Central memory CD4-positive, alpha-beta T cell (primary cell): ENCODE results near the gene DNAH9.

Experiments
- DNase-seq: peaks from one replicate; pipeline ENCODE4 v3.0.0; 2022

DNAH9 gene

DNA sequence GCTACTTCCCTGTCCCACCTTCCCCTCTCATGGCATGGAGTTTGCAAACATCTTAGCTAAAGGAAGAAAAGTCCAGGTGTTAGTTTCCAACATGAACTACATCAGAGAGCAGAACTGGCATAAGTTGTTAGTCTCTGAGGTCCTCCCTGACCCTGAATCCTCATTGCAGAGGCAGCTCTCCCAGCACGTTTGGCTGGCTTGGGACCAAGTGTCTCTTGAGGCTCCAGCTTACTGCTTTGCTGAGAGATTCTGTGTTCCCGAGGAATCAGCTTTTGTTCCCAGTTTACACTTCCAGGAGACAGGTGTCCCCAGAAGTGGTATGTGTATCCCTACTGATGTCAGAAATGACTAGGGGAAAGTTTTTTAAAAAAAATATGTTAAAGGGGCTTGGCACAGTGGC lies 14.7 kb downstream of the DNAH9 start:
- DNase-seq: no peak

DNA sequence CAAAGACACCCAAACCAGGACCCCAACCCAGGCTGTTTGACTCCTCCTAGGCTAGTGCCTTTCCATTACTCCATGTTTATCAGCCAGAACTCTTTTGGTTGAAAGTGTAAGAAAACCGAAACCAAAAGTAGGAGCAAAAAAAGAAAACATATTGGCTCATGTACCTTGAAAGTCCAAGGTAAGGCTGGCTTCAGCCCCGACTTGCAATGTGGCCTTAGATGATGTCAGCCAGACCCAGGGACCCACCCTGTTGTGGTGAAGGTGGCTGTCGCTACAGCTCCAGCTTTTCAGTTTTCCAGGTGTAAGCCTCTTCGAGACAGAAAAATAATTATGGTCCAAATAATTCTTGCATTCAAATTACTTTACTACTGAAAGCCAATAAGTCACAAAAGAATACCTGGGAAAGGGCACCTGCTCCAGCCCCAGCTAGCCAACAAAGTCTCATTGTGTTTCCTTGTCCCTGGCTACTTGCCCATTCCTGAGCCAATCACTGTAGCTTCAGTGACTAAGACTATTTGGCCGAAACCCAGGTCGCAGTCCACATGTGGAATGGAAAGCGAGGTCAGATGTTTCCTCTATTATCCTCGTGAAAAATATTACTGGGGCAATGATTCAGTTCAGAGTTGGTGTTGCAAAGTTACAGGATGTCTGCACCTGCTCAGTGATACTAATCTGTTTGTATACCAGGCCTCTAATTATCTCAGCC lies 20.7 kb downstream of the DNAH9 start:
- no peak for DNase-seq

DNA sequence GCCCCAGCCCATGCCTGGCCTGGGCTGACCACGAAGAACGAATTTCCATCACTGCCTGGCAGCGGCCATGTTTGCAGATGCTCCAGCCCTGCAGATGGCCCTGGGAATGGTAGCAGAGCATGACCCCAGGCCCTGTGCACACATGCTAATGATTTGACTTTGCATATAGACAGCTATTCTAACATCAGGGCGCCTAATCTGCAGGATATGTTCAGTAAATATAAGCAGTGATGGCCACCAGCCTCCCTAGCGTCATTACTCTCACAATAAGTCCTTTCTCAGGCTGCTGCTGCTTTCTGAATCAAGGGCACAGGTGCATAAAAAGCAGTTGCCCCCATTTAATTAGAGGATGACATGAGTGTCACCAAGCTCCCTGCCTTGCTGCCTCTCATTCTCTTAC lies 24.2 kb downstream of the DNAH9 start:
- DNase-seq: no peak

DNA sequence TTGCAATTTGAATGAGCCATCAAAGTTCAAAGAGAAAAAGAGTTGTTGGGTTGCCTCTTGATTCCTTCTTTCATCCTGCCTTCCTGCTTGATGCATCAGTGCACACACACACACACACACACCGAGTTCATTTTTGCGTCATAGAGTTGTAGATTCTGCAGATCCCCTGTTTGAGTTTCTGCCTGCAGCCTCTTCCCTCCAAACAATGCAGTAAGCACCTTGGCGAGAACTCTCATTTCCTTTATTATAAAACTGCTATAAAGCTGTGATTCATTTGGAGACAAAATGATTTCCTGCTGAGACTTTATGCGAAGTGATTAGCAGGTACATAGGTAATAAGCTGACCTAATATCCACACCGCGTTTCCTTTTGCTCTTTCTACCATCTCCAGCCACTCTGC lies 26.7 kb downstream of the DNAH9 start:
- no peak for DNase-seq

DNA sequence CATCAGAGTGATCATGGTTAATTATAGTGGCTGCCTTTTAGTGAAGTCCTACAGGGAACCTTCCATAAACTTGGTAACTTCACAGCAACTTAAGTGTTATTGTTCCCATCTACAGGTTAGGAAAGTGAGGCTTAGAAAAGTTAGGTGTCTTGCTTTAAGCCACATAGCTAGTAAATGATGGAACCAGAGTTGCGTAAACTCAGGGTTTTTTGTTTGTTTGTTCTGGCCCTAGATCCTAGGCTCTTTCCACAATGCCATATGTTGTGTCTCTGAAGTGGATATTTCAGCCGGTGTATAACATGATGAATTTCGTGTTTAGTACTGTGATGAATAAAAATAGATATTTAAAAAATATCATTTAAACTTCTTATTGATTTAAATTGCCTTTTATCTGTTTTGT lies 27.6 kb downstream of the DNAH9 start:
- DNase-seq: no peak

DNA sequence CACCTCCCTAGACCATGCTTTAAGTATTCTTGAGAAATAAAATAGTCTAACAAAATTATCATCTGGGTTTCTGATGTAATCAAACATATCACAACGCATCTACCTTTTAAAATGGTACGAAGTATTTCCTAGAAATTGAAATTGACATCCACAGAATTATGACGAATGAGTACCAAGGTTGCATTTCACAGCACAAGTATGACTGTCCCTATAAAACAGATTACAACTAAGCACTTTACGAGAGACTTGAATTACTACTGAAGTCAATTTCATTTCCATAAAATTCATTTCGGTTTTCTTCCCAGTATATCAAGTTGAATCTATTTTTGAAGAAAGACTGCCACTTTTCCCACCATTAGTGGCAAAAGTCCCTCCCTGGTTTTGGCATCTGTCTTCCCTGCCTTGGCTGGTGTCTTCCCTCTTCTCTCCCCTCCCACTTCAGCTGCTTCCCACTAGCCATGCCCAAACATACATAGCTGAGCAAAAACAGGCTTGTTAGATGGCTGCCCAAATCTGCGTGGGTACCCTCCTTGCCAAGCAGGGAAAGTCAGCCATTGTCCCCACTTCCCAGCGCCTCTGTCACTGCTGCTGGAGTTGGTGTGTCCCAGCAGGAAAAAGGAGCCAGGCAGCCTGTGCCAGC lies 29.2 kb downstream of the DNAH9 start:
- DNase-seq: no peak

DNA sequence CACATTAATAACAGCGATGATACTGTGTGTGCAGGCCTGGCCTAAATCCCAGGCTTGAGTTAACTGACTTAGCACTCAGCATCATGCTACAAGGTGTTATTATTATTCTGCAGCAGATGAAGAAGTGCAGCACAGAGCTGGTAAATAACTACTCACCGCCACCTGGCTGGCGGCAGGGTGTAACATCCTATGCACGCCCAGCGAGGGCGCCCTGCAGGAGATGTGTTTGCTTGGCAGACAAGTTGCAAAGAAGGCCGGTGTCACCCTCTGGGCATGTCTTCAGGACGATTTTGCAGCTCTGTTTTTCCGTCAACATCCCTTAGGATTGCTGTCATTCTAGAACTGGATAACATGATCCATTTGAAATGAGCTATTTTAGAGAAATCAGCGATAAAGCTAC lies 30.1 kb downstream of the DNAH9 start:
- DNase-seq: no peak

DNA sequence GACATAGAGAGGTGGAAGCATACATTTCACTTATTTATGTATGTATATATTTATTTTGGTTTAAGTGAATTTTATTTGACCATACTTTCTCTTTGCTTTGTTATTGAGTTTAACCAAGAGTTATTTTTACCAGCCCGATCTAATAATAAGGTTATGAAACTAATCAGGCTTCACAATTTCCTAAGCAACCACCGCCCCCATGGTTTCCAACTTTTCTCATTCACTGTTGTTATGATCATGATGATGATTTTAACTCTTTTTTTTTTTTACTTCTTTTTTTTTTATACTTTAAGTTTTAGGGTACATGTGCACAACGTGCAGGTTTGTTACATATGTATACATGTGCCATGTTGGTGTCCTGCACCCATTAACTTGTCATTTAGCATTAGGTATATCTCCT lies 30.6 kb downstream of the DNAH9 start:
- no peak for DNase-seq

DNA sequence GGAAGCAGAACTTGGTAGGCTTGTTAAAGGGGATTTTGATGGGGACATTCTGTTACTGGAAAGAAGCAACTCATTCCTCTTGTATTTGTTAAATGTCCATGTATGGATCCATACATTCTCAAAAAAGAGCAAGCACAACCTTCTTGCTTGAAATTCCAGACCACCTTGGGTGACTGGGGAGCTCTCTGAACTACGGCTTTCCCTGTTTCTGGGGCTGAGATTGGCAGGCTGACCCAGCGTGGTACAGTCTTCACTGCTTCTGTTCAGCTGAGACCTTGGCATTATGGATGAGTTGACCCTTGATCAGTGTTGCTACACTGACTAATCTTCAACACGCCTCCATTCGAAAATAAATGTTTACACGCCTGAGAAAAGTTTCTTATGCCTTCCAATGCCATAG lies 38.5 kb downstream of the DNAH9 start:
- DNase-seq: no peak

DNA sequence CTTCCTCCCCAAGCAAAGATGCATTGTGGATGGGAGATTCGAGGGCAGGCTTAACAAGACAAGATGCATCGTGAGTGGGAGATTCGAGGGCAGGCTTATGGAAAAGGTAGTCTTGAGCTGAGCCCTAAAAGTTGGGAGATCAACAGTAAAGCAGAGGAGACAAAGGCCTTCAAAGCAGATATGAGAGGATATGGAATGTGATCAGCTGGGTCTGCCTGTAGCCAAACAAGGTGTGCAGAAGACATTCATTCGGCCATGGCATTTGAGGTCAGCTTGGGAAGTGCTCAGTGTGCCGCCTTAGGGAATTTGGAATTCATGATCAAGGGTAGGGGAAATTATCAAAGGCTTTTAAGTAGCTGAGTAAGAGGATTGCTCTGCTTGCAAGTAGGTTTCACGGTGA lies 39.5 kb downstream of the DNAH9 start:
- DNase-seq: no peak

DNA sequence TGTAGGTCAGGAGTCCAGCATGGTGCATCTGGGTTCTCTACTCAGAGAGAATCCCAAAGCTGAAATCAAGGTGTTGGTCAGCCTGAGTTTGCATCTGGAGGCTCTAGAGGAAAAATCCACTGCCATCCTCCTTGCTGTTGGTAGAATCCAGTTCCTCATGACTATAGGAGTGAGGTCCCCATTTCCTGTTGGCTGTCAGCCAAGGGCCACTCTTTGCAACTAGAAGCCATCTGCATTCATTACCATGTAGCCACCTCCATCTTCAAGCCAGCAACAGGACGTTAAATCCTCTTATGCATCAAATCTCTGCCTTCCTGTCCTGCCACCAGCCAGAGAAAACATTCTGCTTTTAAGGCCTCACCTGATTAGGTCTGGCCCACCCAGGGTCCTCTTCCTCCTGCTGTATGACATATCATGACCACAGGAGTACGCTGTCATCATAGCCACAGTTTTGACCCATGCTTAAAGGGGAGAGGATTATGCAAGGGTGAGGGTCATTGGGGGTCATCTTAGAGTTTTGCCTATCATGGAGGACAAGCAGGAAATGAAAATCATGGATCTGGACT lies 40.5 kb downstream of the DNAH9 start:
- no peak for DNase-seq

DNA sequence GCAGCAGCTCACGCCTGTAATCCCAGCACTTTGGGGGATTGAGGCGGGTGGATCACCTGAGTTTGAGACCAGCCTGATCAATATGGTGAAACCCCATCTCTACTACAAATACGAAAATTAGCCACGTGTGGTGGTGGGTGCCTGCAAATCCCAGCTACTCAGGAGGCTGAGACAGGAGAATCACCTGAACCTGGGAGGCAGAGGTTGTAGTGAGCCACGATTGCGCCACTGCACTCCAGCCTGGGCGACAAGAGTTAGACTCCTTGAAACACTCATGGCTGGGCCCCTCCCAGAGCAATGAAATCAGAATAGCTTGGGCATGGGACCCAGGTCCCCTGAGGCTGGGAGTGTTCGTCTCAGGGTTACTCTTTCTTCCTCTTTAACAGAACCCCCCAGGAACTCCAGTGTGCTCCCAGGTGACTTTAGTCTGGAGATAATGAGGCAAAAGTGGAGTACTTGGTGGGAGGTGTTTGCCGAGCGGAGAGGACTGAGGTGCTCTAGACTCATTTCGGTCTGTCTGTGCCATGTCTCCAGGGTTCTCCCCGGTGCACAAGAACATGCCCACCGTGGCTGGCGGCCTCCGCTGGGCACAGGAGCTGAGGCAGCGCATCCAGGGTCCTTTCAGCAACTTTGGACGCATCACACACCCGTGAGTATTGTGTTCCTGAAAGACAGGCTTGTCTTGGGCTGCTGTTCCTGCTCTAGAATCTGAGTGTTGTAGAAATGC lies 41.6 kb downstream of the DNAH9 start:
- no peak for DNase-seq

DNA sequence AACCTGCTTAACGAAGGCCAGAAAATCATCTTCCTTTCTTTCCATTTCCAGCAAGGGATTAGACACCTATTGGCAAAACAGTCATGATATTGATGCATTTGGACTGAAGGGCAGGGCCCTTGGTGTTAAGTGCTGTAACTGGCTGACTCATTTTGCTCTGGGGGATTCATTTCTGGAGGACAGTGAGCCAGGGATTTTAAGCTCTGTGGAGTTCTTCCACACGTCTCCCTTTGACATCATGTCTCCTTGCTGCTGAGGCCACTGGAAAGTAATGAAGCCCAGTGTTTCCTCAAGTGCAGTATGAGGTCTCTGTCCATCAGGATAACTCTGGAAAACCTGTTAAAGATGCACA lies 42.2 kb downstream of the DNAH9 start:
- no peak for DNase-seq

DNA sequence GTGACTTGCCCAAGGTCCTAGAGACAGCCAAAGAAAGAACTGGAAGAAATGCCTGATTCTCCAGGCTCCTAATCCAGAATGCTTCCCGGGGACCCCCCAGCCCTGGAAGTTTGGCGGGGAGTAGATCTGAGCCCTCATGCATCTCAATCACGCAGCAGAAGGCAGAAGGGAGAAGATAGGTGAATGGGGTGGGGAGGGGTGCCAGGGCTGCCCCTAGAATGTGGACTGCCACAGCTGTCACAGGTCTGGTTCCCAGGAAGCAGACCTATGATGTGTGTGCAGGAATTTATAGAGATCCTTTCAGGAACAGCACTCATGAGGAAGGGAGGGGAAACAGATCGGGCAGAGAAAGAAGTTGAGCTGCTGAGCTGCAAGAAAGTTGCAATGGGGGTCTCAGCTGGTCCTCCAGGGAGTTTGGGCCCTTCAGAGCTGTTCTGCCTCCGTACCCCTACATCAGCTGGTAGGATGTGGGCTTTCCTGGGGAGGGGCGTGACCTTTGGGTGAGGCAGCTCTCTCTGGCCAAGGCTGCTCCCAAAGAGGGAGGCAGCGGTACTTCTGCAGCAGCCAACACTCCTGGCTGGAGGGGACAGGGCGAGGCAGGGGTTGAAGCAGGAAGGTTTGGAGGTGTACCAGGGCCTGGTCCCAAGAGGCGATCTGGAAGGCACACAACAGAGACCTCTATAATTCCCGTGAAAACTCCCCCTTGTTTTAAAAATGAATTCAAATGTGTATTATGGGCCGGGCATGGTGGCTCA lies 43.4 kb downstream of the DNAH9 start:
- DNase-seq: no peak

DNA sequence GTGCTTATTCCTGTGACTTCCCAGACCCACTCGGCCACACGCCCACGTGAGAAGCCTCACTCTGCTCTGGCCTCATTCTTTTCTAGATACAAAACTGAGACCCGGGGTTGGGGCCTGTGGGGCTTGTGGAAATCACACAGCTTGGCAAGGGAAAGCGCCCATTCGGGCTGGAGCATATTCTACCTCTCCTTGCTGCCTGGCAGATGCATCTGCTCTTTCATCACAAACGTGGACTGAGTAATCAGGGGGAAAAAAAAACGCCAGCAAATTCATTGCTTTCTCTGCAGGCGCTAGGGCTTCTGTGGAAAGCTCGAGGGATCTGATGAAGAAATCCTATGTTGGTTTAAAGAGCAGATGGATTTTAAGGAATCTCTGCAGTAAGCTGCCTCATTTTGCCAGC lies 44.4 kb downstream of the DNAH9 start:
- no peak for DNase-seq

DNA sequence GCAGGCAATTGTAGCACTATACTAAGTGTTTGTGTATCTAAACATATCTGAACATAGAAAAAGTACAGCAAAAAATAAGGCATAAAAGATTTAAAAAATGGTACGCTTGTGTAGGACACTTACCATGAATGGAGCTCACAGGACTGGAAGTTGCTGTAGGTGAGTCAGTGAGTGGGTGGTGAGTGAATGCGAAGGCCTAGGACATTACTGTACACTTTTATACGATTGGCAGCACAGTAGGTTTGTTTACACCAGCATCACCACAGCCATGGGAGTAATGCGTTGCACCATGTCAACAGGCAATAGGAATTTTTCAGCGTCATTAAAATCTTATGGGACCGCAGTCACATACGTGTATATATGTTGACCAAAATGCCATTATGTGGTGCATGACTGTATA lies 45.6 kb downstream of the DNAH9 start:
- DNase-seq: no peak

DNA sequence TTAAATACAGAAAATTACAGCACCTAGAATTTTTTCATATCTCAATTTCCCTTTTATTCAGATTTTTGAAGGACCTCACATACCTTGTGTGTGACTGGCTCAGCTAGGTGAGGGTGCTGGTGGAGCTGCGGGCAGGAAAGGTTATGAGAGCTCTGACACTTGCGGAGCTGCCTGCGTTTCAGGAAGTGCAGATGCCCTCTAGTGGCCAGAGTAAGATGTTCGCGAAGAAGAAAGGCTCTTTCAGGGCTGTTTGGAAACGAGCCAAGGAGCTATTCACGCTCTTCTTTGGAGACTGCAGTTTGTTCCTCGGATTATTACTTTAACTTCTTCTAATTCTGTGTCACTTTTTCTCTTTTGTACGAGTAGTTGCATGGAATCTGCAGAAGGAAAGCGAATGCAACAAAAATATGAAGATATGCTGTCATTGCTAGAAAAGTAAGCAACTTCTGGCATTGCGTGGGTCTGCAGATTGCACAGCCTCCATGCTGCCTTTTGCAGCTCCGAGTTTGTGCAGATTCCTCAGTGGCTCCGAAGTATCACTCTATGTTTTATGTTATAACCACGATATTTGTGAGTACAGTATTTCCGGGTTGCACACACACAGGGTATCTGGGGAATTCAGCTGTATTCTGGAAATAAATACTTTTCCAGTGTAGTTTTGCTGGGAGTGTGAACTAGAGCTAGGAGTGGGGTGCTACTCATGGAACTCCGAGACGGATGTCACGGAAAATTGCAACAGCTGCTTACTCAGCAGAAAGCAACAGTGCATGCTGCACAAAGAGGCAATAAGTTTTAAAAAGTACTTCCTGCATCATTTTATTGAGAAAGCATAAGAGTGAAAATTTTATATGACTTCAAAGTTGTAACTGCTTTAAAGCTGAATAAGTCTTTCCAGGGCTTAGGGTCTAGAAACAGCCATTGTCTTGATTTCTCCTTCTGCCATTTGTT lies 46.3 kb downstream of the DNAH9 start:
- DNase-seq: peak; percentile 9

DNA sequence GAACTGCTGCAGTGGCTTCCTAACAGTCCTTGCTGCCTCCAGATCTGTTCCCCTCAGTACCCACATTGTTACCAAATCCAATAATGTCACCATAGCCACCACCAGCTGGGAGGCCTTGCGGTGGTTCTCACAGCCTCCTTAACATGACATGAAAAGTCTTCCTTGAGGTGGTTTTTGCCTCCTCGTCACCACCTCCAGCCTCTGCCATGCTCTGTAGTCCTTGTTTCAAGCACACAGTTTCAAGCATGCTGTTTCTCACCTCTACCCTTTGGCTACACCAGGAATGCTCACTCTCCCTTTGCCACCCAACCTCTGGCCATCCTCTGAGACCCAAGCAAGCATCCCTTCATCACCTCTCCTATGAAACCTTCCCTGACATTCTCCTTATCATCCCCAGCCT lies 47.2 kb downstream of the DNAH9 start:
- DNase-seq: no peak

DNA sequence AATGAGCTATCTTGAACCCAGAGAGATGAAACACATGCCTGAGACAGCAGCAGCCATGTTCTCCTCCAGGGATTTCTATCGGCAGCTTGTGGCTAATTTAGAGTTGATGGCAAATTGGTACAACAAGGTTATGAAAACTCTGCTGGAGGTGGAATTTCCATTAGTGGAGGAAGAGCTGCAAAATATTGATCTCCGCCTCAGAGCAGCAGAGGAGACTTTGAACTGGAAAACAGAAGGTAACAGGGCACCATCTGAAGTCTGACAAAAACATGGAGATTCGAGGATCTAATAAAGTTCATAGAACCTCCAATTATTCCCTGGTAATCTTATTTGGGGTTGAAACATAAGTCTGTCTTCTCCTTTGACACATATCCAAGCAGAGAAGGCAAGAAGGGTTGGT lies 52.8 kb downstream of the DNAH9 start:
- DNase-seq: no peak

DNA sequence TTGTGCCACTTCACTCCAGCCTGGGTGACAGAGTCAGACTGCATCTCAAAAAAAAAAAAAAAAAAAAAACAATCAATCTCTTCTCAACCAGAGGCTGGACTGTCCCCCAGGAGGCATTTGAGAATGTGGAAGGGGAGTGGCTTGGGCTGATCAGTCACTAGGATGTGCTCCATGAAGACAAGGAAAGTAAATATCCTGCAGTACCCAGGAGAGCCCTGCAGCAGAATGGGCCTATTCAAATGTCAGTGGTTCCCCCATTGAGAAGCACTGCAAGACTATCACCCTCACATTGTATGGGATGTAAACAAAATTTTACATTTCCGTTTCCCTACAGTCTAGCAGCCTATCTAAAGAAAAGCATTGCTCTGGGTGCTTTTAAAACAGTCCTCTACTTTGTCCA lies 70.3 kb downstream of the DNAH9 start:
- DNase-seq: no peak

DNA sequence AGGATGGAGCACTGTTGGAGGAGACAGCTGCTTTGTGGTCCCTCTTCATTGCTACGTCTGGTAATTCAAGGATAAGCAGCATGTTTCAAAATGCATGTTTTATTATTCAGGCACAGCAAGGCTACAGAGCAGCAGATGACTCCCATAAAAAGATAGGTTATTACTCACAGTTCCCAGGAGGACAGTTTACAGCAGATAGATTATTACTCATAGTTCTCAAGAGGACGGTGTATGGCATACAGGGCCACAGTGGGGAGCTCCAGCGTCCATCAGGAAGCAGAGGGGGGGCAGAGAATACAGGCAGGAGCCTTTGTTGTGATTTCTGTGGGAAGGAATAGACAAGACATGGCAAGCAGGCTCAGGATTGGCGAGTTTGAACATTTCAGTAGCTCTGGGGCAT lies 72.9 kb downstream of the DNAH9 start:
- no peak for DNase-seq

DNA sequence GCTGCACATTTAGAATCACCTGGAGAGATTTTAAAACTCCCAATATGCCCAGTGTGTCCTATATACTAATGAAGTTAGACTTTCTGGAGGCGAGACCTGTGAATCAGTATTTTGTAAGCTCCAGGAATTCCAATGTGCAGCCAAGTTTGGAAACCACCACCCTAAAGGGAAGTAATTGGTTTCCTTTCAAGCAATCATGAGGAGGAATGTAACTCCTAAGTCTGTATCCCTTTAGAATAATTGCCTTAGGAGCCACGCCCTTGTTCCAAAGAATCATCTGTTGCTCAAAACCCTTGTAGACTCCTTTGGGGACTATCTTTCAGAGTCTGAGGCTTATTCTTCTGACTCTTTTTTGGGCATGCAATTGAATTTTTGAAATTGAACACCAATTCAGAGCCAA lies 84.4 kb downstream of the DNAH9 start:
- no peak for DNase-seq
